ENCODE data around the gene RIC1.
"Not testable (repeated sequence)": the region's sequence is repeated elsewhere in the genome, so short reads cannot be mapped to it uniquely, and the experiment has no call there.

The RIC1 gene

GRCh38 chr9:5675046-5675445 lies 46.1 kb downstream of the RIC1 start:
- H3K36me3 ChIP-seq (ENCODE audit: insufficient read depth, low read depth, low read length); H3K9ac ChIP-seq (ENCODE audit: low read depth, low read length); H3K27ac ChIP-seq (ENCODE audit: low read length); H3K4me3 ChIP-seq (ENCODE audit: low read length); H3K27me3 ChIP-seq (ENCODE audit: insufficient read depth, low read length); H3K9me3 ChIP-seq (ENCODE audit: insufficient read depth, low read depth, low read length); H3K4me1 ChIP-seq (ENCODE audit: insufficient read depth, low read length): not testable (repeated sequence)

DNA sequence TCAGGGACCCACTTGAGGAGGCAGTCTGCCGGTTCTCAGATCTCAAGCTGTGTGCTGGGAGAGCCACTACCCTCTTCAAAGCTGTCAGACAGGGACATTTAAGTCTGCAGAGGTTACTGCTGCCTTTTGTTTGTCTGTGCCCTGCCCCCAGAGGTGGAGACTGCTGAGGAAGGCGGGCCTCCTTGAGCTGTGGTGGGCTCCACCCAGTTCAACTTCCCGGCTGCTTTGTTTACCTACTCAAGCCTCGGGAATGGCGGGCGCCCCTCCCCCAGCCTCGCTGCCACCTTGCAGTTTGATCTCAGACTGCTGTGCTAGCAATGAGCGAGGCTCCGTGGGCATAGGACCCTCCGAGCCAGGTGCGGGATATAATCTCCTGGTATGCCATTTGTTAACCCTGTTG lies 54.7 kb downstream of the RIC1 start:
- not testable (repeated sequence) for H3K27me3 ChIP-seq (ENCODE audit: insufficient read depth, low read length); H3K9ac ChIP-seq (ENCODE audit: low read depth, low read length); H3K4me3 ChIP-seq (ENCODE audit: low read length); H3K9me3 ChIP-seq (ENCODE audit: insufficient read depth, low read depth, low read length); H3K4me1 ChIP-seq (ENCODE audit: insufficient read depth, low read length); H3K27ac ChIP-seq (ENCODE audit: low read length); H3K36me3 ChIP-seq (ENCODE audit: insufficient read depth, low read depth, low read length)

GRCh38 chr9:5684101-5684500 lies 55.2 kb downstream of the RIC1 start:
- peaks cover 7% of the 10 kb centered on the region for H3K9me3 ChIP-seq (ENCODE audit: insufficient read depth, low read depth, low read length)
- H3K4me1 ChIP-seq (ENCODE audit: insufficient read depth, low read length): no peaks in the 10 kb centered on the region
- H3K27me3 ChIP-seq (ENCODE audit: insufficient read depth, low read length): no peaks in the 10 kb centered on the region
- no peak overlapping the region for H3K4me3 ChIP-seq (ENCODE audit: low read length)
- H3K27ac ChIP-seq (ENCODE audit: low read length): no peak overlapping the region
- H3K36me3 ChIP-seq (ENCODE audit: insufficient read depth, low read depth, low read length): no peaks in the 10 kb centered on the region
- H3K9ac ChIP-seq (ENCODE audit: low read depth, low read length): no peak overlapping the region

DNA sequence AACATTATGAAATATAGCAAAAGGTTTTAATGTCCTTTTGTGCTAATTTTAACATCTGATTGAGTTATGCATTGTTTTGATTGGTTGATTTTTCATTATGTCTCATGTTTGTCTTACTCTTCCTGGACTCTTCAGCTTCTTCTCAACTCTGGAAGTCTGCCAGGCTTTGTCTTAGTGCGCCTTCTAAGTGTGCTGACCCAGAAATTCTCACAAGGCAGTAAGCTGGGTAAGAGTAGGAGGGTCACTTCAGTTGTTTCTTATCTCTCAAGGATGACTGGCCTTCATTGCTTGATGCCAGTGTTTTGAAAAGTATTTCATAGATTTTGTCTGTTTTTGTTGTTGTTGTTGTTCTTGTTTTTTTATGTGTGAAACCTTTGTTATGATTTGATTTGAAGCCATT lies 59.2 kb downstream of the RIC1 start:
- Histone ChIP-seq H3K27ac (ENCODE audit: low read length) (no peak overlapping the region), H3K9ac (ENCODE audit: low read depth, low read length) (no peak overlapping the region), H3K36me3 (ENCODE audit: insufficient read depth, low read depth, low read length) (no peaks in the 10 kb centered on the region), H3K4me1 (ENCODE audit: insufficient read depth, low read length) (no peaks in the 10 kb centered on the region), H3K4me3 (ENCODE audit: low read length) (no peak overlapping the region), H3K9me3 (ENCODE audit: insufficient read depth, low read depth, low read length) (peaks cover 7% of the 10 kb centered on the region), H3K27me3 (ENCODE audit: insufficient read depth, low read length) (no peaks in the 10 kb centered on the region)

DNA sequence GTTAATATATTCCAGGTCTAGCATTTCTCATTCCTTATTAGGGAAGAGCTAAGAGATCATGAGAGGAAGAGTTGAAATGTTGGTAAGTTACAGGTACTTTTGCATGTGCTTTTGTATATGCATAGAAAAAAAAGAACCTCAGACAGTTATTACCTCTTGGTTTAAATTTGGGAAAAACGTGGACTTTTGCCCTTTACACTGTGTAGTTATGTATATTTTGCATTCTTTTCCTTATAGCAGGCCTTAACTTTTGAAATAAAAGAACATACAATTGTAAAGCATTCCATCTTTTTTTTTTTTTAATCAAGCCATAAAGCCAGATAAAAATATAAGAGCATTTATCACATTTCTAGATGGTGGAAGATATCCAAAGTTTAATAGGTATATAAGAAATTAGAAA lies 61.4 kb downstream of the RIC1 start:
- Histone ChIP-seq H3K27me3 (ENCODE audit: insufficient read depth, low read length) (no peaks in the 10 kb centered on the region), H3K4me1 (ENCODE audit: insufficient read depth, low read length) (no peaks in the 10 kb centered on the region), H3K9ac (ENCODE audit: low read depth, low read length) (no peak overlapping the region), H3K36me3 (ENCODE audit: insufficient read depth, low read depth, low read length) (no peaks in the 10 kb centered on the region), H3K9me3 (ENCODE audit: insufficient read depth, low read depth, low read length) (no peaks in the 10 kb centered on the region), H3K27ac (ENCODE audit: low read length) (no peak overlapping the region), H3K4me3 (ENCODE audit: low read length) (no peak overlapping the region)

DNA sequence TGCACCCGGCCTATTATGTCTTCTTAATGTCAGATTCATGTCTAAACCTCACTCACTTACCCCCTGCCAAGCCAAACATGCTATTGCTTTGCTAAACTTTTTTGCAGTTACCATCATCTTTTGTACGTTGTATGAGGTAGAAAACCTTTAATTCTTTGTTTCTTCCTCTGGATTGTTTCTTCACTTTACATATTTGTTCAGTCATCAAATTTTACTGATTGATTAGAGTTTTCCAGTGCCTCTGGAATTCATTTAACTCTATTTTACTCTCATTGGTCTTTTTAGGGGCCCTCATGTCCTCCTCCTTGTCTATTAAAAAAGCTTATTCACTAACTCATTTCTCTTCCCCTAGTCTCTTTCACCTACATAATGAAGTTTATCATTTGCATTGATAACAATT lies 67.0 kb downstream of the RIC1 start:
- no peak overlapping the region for H3K4me3 ChIP-seq (ENCODE audit: low read length)
- H3K9ac ChIP-seq (ENCODE audit: low read depth, low read length): no peak overlapping the region
- H3K27ac ChIP-seq (ENCODE audit: low read length): no peak overlapping the region
- no peaks in the 10 kb centered on the region; the same call in 1 of the 2 replicates for H3K4me1 ChIP-seq (ENCODE audit: insufficient read depth, low read length)
- no peaks in the 10 kb centered on the region for H3K27me3 ChIP-seq (ENCODE audit: insufficient read depth, low read length)
- H3K36me3 ChIP-seq (ENCODE audit: insufficient read depth, low read depth, low read length): no peaks in the 10 kb centered on the region; the same call in 1 of the 2 replicates
- no peaks in the 10 kb centered on the region for H3K9me3 ChIP-seq (ENCODE audit: insufficient read depth, low read depth, low read length)

GRCh38 chr9:5696884-5697283 lies 68.0 kb downstream of the RIC1 start:
- no peaks in the 10 kb centered on the region; the same call in 1 of the 2 replicates for H3K36me3 ChIP-seq (ENCODE audit: insufficient read depth, low read depth, low read length)
- H3K27me3 ChIP-seq (ENCODE audit: insufficient read depth, low read length): no peaks in the 10 kb centered on the region

DNA sequence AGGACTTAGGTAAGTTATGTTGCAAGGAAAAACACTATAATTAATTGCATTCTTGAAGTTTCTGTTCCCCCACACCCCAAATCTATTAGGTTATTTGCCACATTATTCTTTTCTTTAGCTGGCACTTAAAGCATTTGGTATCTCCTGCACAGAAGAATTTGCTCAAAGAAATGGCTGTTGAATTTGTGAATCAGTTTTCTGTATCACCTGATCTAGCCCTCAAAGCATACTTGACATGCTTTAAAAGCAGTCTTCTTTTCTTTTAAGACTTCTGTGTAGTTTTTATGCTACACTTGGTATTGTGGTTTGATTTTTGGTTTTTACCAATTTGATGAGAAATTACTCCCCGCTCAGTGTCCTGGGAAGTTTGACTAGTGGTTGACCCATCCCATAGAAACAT lies 69.1 kb downstream of the RIC1 start:
- H3K9me3 ChIP-seq (ENCODE audit: insufficient read depth, low read depth, low read length): no peaks in the 10 kb centered on the region
- no peak overlapping the region for H3K27ac ChIP-seq (ENCODE audit: low read length)
- no peaks in the 10 kb centered on the region for H3K27me3 ChIP-seq (ENCODE audit: insufficient read depth, low read length)
- no peaks in the 10 kb centered on the region; the same call in 1 of the 2 replicates for H3K36me3 ChIP-seq (ENCODE audit: insufficient read depth, low read depth, low read length)
- H3K9ac ChIP-seq (ENCODE audit: low read depth, low read length): no peak overlapping the region
- H3K4me3 ChIP-seq (ENCODE audit: low read length): no peak overlapping the region
- no peaks in the 10 kb centered on the region; the same call in 1 of the 2 replicates for H3K4me1 ChIP-seq (ENCODE audit: insufficient read depth, low read length)

More at GRCh38 chr9:5696884-5697283, 68.0 kb downstream of the RIC1 start:
- no peak overlapping the region for H3K9ac ChIP-seq (ENCODE audit: low read depth, low read length)
- H3K4me3 ChIP-seq (ENCODE audit: low read length): no peak overlapping the region
- H3K4me1 ChIP-seq (ENCODE audit: insufficient read depth, low read length): no peaks in the 10 kb centered on the region; the same call in 1 of the 2 replicates
- no peak overlapping the region for H3K27ac ChIP-seq (ENCODE audit: low read length)
- no peaks in the 10 kb centered on the region for H3K9me3 ChIP-seq (ENCODE audit: insufficient read depth, low read depth, low read length)

DNA sequence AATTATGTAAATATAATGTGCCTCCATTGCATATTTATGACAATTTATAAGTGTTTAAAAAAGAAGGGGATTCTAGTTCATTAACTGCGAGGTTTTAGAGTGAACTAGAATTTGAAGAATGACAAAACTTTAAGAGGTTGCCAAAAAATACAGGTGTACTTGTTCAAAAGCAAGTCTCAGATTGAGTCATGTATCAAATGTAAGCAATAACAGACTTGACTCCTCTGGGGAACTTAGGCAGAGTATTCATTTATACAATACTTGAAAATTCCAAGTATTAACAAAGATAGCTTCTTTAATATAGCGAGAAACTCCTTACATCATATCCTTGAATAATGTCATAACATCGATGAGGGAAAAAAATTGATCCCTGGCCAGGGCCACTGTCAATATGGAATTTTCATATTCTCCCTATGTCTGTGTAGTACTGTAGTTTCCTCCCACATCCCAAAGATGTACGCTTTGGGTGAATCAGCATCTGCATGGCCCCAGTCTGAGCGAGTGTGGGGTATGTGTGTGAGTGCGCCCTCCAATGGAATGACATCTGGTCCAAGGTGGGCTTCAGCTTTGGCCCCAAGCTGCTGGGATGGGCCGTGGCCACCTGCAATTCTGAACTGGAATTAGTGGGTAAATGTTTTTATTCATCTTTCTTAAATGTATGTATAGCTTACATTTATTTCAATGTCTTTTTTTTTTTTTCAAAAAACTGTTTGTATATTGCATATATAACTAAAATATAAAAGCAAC lies 70.1 kb downstream of the RIC1 start:
- Histone ChIP-seq H3K9ac (ENCODE audit: low read depth, low read length) (no peak overlapping the region), H3K9me3 (ENCODE audit: insufficient read depth, low read depth, low read length) (no peaks in the 10 kb centered on the region), H3K27ac (ENCODE audit: low read length) (no peak overlapping the region), H3K4me3 (ENCODE audit: low read length) (no peak overlapping the region), H3K27me3 (ENCODE audit: insufficient read depth, low read length) (no peaks in the 10 kb centered on the region), H3K4me1 (ENCODE audit: insufficient read depth, low read length) (no peaks in the 10 kb centered on the region; the same call in 1 of the 2 replicates), H3K36me3 (ENCODE audit: insufficient read depth, low read depth, low read length) (no peaks in the 10 kb centered on the region; the same call in 1 of the 2 replicates)

DNA sequence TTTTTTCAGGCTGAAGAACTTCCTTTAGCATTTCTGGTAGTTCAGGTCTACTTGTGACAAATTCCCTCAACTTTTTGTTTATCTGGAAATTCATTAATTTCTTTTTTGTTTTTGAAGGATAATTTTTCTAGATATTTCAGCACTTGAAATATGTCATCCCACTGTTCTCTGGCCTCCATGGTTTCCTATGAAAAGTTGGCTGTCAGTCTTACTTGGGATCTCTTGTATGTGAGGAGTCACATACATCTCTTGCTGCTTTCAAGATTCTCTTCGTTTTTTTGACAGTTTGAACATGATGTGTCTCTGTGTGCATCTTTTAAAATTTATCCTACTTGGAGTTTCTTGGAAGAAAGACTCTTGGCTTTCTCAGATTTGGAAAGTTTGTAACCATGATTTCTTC lies 79.5 kb downstream of the RIC1 start:
- H3K4me3 ChIP-seq (ENCODE audit: low read length): no peak overlapping the region
- no peaks in the 10 kb centered on the region for H3K4me1 ChIP-seq (ENCODE audit: insufficient read depth, low read length)
- H3K36me3 ChIP-seq (ENCODE audit: insufficient read depth, low read depth, low read length): no peaks in the 10 kb centered on the region
- peaks cover 6% of the 10 kb centered on the region; the same call in 1 of the 2 replicates for H3K9me3 ChIP-seq (ENCODE audit: insufficient read depth, low read depth, low read length)
- H3K9ac ChIP-seq (ENCODE audit: low read depth, low read length): no peak overlapping the region
- H3K27ac ChIP-seq (ENCODE audit: low read length): no peak overlapping the region
- no peaks in the 10 kb centered on the region for H3K27me3 ChIP-seq (ENCODE audit: insufficient read depth, low read length)

- no peak overlapping the region for H3K9ac ChIP-seq (ENCODE audit: low read depth, low read length)
- no peak overlapping the region for H3K4me3 ChIP-seq (ENCODE audit: low read length)
- H3K27me3 ChIP-seq (ENCODE audit: insufficient read depth, low read length): no peaks in the 10 kb centered on the region
- H3K36me3 ChIP-seq (ENCODE audit: insufficient read depth, low read depth, low read length): peaks cover 7% of the 10 kb centered on the region; the same call in 1 of the 2 replicates
- no peak overlapping the region for H3K27ac ChIP-seq (ENCODE audit: low read length)
- peaks cover 11% of the 10 kb centered on the region for H3K9me3 ChIP-seq (ENCODE audit: insufficient read depth, low read depth, low read length)
- H3K4me1 ChIP-seq (ENCODE audit: insufficient read depth, low read length): no peaks in the 10 kb centered on the region
Measured at GRCh38 chr9:5712651-5713390, 83.9 kb downstream of the RIC1 start.
